HG03196 (cell line): ENCODE data around the gene P2RX3.
A peak's percentile ranks its signal among the peaks of the same experiment; 100 is the strongest.
"Not testable (repeated sequence)": the region's sequence is repeated elsewhere in the genome, so short reads cannot be mapped to it uniquely, and the experiment has no call there.

Experiments
- ATAC-seq: cut with Tn5 transposase; IDR thresholded peaks from one replicate; pipeline ENCODE4 v1.9.1; 2021; ENCODE audit not compliant: unreplicated experiment

P2RX3 gene

DNA sequence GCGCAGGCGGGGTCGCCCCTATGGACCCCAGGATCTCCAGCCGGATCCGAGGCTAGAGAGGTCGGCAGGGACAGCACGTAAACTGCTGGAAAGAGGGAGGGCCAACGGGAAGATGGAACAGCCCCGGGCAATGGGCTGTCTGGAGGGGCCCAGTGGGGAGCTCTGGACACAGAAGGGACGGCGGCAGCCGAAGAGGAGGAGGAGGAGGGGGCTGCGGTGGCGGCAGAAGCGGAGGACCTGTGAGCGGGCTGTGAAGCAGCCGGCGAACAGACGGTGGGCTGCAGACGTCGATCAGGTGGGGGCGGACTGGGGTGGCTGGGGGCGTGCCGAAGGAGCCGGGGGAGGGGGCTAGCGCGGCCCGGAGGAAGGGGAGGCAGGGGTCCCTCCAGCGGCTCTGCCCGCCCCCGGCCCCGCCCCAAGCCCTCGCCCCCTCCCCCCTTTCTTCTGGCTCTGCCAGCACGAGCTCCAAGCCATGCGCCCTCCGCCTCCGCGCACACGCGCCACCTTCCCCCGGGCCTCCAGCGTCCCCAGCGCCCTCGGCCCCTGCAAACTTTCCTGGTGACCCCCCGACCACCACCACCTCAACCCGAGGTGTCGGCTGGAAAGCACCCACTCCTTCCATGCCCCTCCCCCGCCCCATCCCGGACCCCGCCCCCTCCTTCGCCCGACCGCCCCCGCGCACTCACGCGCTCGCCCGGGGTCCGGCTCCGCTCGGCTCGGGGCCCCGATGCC, 13.8 kb upstream of the P2RX3 start:
- ATAC-seq, result no peak

DNA sequence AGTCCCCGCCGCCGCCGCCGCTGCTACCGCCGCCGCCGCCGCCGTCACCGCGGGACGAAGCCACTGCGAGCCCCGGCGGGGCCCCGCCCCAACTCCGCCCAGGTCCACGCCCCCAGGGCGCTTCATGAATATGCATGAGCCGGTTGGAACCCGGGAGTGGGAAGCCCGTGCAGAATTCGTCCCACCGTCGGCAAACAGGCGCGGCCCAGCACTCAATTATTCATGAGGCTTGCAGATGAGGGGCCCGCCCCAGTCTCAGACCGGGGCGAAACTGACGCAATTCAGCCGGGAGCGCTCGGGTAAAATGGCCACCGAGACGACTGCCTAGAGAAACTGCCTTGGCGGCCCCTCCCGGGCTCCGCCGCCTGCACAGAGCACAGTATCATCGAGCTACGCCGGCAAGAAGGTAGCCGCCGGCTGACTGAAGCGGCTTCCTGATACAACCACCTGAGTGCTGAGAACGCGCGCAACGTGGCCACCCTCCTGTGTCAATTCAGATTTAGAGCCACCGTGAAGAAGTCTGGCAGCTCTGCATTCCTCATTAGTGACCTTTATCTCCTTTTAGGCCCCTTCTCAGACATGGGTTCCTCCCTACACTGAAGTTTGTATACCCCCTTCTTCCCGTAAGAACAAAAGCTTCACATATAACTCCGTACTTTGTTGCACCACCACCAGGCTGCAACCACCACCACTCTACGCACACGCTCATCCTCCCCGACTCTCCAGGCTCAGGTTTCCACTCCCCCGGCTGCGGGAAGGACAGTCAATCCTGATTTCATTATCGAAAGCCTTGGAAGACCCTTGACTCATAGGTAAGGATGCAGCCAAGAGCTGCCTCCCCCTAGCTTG, 13.0 kb upstream of the P2RX3 start, which contains the start of gene TNKS1BP1:
Gene TNKS1BP1 (minus strand): TSS at position 67 of the 849 bp plus-strand sequence. CDS start 3,067 bp downstream, outside the sequence.
- ATAC-seq, result peak; percentile 83

DNA sequence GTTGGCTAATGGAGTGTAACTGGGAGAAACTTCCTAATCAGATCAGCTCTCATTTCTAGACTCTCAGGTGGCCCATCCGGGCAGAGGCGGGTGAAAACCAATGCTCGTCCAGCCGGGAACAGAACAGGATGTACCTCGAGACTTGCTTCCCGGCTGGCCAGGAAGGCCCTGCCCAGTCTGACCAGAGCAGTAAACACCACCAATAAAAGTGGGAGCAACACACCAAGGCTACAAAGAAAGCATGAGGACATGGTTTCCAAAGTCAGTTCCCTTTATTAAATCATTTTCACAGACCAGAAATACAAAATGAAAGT, 12.5 kb upstream of the P2RX3 start:
- no peak for ATAC-seq

DNA sequence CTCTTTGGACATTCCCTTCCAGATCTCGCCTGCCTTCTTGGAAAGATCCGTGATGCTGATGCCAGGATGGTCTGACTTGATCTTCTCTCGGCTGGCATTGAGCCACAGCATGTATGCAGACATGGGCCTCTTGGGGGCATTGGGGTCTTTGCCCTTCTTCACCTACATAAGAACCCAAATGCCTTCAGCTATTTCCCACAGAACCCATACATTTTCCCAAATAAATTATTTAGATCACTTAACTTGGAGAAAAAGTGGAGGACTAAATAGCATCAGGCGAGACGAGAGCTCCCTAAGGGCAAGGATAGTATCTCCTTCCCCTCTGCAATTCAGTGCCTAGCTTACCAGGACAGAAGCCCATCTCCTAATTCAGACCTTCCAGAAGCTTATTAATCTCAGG, 10.4 kb upstream of the P2RX3 start:
- ATAC-seq, result no peak

DNA sequence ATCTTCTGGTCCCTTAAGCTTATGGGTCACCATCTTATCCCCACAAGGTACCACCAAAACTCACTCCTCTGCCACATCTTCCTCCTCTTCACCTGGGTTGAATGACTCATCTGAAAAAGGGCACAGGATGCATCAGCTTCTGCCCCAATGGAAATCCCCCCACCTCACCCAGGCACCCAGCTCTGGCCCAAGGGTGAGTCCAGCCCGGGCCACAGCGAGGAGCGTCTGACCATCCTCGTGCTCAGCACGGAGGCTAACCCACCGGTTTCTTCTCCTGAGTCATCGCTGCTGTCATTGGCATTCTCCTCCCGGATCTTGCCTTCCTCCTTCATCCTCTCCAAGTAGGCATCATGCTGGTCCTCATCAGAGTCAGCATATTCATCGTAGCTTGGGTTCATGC, 8.1 kb upstream of the P2RX3 start:
- ATAC-seq, result no peak

DNA sequence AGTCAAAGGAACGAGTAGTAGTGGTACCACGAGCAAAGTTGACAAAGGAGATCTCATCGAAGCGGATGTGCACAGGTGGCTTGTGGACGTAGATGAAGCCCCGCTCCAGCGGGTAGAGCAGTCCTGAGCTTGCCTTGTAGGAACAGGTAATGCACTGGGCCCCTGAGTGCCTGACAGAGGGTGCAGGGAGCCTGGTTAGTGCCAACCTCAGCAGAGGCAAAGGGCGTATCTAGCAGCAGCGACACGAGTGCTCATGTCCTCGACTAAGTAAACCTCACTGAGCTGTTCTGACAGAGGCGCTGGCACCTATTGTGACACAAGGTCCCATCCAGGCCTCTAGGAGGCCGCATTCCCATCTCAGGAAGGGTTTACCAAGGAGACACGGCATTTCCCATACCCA, 6.4 kb upstream of the P2RX3 start:
- no peak for ATAC-seq

DNA sequence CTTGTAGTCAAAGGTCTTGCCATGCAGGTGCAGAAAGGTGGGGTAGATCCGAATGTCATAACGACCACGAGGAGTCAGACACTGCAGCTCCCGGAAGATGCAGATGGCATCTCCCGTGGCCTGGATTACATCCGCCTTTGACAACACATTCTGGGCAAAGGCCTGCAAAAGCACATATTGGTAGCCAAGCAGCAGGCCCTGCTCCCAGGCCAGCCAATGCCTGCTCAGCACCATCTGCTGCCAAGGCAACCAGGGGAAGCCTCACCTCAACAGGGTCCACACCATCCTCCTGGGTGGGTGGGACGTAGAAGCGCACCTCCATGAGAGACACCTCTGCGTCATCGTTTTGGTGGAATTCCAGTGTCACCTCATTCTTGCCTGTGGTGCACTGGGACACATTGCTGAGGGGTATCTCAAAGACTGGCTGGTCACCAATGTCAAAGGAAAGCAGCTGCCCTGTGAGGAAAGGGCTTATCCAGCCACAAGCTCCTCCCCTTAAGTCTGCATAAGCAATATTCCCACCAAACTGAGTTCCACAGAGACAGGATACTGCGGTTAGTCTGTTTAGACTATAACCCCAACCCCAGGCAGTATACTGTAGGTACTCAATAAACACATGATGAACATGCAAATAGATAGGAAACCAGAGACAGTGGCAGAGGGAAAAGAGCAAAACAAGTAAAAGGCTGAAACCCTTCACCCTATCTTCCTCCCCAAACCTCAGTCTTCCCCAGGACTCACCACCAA, 5.3 kb upstream of the P2RX3 start:
- ATAC-seq, result no peak

DNA sequence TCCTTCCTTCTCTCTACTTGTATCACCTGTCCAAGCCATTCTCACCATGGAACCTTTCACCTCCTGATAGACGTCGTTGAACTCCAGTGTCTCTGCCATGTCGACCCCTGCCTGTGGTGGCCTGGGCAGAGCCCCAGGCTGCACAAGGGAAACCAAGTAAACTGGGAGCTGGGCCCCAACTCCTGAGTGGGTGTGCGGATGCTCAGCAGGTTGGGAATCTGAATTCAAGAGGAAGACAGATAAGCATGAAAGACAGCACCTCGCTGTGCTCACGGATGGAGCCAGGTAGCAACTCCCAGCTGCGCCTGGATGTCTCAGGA, 3.2 kb upstream of the P2RX3 start:
- no peak for ATAC-seq

DNA sequence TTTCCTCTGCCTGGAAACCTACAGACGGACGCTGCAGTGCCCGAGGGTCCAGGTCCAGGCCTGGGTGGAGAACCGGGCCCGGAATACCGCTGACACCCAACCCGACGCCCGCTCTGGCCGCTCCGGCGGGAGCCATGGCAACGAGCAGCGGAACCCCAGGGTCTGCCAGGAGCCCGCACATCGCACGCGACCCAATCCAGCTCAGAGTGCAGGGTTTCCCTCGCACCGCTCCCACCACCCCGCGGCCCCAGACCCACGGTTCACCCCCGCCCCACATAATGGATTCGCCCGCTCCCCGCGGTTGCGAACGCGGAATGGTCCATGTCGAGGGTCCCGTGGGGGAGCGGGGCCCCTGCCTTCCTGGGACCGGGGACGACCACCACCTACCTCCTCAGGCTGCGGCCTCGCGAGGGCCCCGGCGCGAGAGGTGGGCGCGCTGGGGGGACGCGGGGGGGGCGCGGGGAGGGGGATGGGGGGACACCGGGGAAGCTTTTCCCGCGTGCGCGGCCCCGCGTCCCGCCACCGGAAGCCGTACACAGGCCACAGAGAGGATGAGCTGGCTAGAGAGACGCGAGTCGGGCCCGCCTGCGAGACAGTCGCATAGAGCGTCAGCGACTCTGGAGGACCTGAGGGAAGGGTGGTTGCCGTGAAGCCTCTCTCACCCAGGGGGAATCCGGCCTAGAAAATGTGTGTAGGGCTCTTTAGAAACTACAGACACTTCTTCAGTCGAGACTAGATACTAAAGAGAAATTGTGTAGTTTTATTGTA, 2.6 kb upstream of the P2RX3 start, which contains the start of gene SSRP1:
Gene SSRP1 (minus strand): TSS at position 550 of the 768 bp plus-strand sequence. CDS start 771 bp downstream, outside the sequence.
- peak; percentile 99 for ATAC-seq

DNA sequence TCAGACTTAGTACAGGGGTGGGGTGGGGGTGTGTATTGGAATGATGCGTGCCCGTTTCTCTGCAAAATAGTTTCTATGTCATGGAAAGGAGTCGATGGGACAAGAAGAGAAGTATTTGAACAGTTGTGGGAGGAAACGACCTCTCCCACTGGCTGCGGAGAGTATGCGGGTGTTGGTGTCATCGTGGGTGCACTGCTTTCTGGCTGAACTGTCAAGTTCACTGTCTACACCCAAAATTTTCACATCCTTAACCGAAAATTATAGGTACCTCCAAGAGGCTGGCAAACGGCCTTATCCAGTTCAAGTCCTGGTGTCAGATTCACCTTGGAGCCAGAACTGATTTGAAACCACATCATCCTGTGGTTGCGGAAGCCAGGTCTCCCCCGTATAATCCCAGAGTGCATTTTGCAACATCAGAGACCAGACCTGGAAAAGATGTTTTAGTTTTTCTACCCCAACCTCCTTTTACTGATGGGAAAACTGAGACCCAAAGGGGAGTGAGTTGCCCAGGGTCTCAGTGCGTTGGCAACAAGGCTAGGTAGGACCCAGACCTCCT, 2.0 kb upstream of the P2RX3 start:
- no peak for ATAC-seq

DNA sequence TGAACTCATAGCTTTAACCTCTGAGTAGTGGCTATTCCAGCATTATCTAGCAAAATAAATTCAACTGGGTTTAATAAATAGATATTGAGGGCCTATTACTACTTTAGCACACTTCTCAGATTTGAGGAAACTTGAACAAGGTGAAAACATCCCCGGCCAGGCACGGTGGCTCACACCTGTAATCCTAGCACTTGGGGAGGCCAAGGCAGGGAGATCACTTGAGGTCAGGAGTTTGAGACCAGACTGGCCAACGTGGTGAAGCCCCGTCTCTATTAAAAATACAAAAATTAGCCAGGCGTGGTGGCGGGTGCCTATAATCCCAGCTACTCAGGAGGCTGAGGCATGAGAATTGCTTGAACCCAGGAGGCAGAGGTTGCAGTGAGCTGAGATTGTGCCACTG, 1.3 kb upstream of the P2RX3 start:
- not testable (repeated sequence) for ATAC-seq

DNA sequence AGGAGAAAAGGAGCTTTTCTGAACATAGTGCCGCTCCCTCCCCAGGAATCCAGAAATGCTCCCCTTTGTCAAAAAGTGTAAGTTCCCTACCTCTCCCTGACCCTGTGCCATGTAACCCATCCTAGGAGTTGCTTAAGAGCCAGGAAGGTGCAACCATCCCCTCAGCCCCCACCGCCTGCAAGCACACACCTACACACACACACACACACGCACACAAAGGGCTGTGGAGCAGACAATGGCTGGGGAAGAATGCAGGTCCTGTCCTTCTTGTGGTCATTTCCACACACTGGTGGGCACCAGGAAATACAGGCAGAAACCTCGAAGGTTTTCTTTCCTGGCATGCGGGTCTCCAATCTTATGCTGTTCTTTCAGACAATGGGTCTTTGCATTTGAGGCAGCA, 1.2 kb downstream of the P2RX3 start:
- no peak for ATAC-seq

DNA sequence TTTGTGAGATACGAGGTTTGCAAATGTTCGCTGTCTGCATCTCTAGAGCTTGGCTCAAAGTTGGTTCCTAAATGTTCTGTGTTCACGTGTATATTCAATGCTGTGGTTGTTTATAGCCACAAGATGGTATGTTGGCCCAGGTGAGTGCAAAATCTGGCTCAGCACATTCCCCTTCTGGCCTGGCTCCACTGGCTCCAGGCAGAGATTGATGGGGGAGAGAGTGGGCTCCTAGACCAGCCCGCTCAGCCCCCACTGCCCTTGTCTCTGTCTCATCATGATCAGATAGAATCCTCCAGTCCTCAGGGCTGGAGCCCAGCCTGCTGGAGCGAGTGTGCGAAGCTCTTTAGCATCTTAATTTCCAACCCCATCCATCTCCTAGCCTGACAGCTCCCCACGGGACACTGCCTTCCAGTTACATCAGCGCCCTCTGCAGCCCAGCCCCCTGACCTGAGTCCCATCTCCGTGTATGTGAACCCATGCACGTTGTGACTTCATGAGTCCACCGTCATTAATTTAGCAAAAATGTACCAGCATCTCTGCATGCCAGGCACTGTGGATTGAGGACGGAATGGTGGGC, 2.0 kb downstream of the P2RX3 start:
- ATAC-seq, result no peak

DNA sequence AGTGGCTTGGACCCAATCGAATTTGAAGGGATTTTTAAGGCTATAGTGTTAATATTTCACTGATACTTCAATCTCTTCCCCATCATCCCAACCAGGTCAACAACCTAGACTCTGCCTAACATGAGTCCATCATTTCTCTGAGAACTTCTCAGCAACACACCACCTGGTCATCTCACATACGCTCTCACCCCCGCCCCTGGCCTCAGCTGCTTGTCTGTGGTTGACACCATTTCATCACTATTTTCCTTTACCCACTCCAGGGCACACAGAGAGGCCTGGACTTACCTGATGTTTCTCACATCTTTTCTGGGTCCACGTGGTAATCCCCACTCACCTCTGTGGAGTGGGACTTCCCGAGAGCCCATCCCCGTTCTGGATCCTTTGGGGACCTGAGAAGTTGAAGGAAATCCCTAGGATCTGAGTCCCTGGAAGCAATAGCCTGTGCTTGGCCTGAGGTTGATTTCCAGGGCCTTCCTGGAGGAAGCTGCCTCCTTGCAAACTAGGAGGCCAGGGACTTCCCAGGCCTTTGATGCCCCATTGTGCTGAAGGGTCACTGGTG, 3.2 kb downstream of the P2RX3 start:
- ATAC-seq, result no peak

DNA sequence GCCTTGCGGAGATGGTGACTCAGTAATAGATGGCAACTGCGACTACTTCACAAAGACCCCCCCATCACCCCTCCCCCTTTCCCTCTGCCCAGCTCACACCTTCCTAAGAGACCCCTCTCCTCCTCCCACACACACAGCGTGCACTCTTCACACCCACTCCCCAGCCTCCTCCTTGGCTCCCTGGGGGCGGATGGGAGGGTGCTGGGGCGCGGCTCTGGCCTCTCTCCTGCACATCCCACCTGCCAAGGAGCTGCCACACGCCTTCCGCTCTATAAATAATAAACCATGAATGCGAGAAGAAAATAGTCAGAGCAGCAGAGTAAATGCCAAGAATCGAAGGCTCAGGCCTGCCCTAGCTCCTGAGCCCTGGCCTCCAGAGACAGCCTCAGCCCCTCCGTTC, 4.5 kb downstream of the P2RX3 start:
- no peak for ATAC-seq

DNA sequence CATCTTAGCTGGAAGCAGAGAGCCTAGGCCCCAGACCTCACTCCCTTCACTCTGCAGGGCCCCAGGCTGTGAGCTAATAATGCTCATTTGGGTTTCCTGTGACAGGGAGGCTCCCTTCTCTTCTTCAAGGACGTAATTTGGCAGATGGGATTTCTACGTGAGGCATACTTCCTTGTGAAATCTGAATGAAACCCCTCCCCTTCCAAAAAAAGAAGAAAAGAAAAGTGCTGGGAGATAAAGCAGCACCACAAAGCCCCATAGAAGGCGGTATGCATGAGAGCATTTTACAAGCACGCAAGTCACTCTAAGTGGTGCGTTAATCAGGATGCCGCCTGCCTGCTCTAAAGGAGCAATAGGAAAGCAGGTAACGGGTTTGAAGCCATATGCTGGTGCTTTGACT, 5.7 kb downstream of the P2RX3 start:
- no peak for ATAC-seq

DNA sequence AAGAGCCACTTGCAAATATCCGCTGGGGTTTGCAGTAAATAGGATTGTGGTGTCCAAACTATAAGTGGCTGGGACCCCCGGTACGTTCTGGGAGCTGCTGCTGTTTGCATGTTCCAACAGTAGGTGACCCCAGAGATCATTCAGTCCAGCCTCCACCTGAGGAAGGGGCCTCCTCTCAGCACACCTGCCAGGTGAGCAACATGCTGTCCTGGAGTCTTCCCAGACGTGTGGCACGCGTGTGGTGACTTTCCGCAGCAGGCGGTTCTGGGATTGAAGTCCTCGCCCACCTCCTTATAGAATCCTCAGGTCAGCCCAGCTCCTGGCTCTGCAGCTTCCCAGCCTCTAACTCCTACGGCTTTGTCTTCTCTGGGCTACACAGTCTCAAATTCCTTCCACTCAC, 6.7 kb downstream of the P2RX3 start:
- no peak for ATAC-seq

DNA sequence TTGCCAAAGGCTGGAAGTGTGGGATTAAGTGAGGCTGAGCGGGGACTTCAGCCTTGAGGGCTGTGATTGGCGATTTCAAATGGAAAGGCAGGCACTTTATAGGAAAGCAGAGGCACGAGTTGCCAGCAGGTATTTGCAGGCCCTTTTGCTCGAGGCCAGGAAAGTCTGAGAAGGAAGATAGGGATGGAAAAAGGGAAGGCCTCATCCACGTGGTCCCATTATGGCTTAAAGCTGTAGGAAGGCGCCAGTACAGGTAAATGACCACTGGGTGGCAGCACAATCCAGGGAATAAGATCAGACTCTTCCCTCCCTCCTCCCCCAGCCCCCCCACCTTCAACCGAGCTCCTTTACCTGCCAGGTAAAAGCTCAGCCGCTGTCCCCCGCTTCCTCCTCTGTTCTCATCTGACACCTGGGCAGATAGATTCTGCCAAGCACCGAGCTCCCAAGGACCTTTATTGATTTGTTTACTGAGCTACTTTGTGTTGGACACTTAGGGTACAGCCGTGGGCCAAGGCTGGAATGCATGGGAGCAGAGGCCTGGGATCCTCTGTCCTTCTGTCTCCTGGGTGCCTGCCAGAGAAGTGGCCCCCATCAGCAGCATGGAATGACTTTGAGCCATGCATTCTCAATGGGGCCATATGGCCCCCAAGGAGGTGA, 7.5 kb downstream of the P2RX3 start:
- no peak for ATAC-seq

DNA sequence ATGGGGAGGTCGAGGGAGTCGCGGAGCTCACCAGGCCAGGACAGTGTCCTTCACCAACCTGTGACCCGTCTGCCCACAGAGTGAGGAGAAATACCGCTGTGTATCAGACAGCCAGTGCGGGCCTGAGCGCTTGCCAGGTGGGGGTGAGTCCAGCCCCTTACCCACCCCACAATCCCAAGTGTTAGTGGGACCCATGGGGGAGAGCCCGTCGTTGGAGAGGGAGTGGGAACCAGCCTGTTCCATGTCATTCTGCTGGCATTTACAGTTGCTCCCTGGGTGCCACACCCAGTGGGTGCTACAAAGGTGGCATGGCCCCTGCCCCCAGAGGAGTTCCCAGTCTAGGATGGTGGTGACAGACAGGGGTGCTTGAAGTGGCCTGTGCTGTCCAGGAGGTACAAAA, 9.2 kb downstream of the P2RX3 start:
- no peak for ATAC-seq

DNA sequence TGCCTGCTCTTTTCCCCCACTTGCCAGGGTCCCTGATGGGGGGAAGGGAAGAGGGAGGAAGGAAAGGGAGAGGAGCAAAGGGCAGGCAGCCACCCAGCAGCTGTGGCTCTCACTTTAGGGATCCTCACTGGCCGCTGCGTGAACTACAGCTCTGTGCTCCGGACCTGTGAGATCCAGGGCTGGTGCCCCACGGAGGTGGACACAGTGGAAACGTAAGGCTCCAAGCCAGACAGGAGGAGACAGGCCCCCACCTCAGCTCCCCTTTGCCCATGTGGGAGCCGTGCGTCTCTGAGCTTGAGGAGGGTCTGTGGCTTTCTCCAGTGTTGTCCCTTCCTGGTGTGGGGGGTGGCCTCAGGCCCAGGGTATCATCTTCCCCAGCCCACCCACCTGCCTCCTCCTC, 9.9 kb downstream of the P2RX3 start:
- ATAC-seq, result no peak
